AG09309 (cell line): ENCODE measurements around the gene LURAP1L.

Experiments used
- DNase-seq: peaks from one replicate; pipeline ENCODE4 v3.0.0-alpha.2; 2010; ENCODE audit warnings: low read depth
- H3K4me3 ChIP-seq: 2 replicates; pipeline ENCODE4 v1.5.1; 2011; ENCODE audit warnings: mild to moderate bottlenecking, low read depth, low read length, moderate library complexity; ENCODE audit not compliant: control insufficient read depth
- TF ChIP-seq, protein P1 (sequence below): IDR thresholded peaks from 2 replicates; pipeline ENCODE4 v1.5.1; 2011; ENCODE audit warnings: mild to moderate bottlenecking, low read depth, low read length, inconsistent platforms; ENCODE audit not compliant: insufficient read depth, control insufficient read depth; ENCODE audit errors: missing control alignments

The LURAP1L gene

DNA sequence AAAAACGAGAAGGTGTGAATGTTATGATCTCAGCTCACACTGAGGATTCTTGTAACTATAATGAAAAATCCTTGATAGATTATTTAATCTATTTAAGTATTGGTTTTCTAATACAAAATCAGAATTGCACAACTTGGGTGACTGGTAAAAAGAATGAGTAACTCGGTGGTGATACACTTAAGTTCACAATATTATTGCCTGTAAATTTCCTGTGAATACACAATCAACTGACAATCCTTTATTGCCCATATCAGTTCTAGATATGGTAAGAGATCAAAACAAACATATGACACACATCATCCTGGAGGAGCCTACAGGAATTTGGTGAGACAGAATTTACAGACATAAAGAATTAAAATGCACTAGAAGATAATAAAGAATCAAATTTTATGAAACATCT lies 14.1 kb upstream of the LURAP1L start:
- DNase-seq = no peak
- no peak overlapping the region for H3K4me3 ChIP-seq
- TF ChIP-seq, protein P1, sequence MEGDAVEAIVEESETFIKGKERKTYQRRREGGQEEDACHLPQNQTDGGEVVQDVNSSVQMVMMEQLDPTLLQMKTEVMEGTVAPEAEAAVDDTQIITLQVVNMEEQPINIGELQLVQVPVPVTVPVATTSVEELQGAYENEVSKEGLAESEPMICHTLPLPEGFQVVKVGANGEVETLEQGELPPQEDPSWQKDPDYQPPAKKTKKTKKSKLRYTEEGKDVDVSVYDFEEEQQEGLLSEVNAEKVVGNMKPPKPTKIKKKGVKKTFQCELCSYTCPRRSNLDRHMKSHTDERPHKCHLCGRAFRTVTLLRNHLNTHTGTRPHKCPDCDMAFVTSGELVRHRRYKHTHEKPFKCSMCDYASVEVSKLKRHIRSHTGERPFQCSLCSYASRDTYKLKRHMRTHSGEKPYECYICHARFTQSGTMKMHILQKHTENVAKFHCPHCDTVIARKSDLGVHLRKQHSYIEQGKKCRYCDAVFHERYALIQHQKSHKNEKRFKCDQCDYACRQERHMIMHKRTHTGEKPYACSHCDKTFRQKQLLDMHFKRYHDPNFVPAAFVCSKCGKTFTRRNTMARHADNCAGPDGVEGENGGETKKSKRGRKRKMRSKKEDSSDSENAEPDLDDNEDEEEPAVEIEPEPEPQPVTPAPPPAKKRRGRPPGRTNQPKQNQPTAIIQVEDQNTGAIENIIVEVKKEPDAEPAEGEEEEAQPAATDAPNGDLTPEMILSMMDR = no peak

DNA sequence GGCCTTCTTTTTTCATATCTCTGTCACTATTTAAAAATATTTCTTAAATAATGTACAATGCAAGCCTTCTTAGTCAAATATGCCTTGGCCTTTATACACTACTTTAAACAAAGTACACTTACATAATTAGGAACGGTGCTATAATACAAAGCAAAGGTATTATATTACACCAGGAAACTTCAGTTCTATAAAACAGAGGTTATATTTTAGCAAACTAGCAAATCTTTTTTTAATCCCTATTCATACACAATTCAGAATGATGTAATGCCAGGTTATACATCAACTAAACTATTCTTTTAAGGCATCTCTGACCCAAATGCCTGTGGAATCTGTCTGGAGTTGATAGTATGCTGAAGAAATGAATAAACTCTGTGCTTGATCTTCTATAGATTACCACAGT lies 10.7 kb upstream of the LURAP1L start:
- TF ChIP-seq, protein P1 = no peak
- DNase-seq = no peak
- H3K4me3 ChIP-seq = no peak overlapping the region

DNA sequence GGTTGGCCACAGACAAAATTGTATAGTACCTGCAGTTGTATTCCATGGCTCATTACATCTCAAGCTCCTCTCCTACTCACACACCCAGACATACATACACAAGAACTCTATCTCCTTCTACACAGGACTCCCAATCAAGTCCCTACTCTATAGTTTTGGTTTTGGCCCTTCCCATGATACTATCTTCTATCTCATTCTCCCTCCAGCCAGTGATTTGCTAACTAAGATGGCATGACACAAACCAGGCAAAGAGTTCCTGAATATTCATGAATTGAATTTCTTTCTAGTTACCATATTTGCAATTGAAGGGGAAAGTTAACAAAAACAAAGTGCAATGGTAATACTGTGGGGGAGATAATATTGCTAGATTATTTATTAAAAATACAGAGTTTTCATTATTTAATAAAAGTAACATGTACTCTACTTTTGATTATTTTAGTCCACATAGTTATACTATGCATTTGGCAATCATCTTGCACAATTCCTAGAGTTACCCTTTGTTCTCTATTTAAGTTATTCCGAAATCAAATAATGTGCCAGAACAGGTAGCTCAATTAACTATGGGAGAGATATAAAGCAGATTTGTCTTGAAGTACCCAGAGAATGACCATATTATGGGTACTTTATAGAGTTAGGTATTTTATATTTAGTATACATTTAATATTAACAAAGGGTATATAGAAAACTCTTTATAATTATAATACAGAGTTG lies 9.6 kb upstream of the LURAP1L start:
- TF ChIP-seq, protein P1 = no peak
- DNase-seq = no peak
- no peak overlapping the region for H3K4me3 ChIP-seq

DNA sequence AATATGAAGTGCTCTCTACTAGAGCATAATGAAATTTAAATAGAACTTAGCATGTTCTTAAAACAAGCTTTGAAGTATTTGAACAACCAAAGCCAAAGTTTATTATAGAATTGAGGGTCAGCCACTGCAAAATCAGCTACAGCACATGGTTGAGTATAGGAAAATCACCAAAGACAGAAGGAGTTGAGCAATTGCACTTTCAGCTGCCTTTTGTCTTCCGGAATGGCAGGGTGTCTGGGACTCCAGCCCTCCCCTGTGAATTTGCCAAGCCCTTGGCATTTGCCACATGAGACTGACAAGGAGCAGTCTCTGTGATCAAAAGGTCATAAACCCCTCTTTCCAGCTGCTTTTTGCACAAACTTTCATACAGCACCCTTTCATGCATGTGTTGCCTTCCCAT lies 8.5 kb upstream of the LURAP1L start:
- TF ChIP-seq, protein P1 = no peak
- no peak for DNase-seq
- no peak overlapping the region for H3K4me3 ChIP-seq

DNA sequence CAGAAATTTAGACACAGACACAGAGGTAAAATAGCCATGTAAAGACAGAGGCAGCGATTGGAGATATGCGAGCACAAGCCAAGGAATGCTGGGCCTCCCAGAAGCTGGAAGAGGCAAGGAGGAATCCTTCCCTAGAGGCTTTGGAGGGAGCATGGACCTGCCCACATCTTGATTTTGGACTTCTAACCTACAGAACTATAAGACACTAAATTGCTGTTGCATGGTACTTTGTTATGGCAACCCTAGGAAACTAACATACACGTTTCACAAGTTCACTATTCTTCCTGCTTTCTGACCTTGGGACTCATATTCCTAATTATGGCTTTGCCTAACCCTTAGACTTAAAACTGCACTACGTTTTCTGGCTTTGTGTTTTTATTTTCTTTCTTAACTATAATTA lies 4.6 kb upstream of the LURAP1L start:
- H3K4me3 ChIP-seq = no peak overlapping the region
- DNase-seq = no peak
- TF ChIP-seq, protein P1 = no peak

DNA sequence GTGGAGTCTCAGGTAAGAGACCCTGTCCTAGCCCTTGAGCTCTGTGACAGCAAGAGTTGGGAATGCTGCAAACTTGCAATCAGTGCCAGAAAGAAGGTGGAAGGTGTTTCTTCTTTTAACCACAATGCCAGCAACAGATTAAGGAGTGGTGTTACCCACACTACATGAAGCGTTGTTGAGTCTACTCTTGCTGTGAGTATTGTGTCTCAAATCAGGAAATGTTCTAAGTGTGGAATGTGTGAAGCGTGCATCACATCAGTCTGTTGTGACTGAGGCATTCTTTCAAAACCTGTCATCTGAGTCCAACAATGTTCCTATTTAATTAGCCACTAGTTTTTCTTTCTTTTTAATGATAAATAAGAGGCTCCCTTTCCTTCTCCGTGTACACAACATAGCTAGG lies 2.9 kb upstream of the LURAP1L start:
- TF ChIP-seq, protein P1 = no peak
- no peak for DNase-seq

More for the DNA sequence above, 2.9 kb upstream of the LURAP1L start:
- no peak overlapping the region for H3K4me3 ChIP-seq
